H1 (cell line): ENCODE results near the gene FSCN2. TPM values are rescaled to one million over a fixed set of nuclear protein-coding genes. Genes with fewer than 3 reads are reported as not detected.
A peak's percentile ranks its signal among the peaks of the same experiment; 100 is the strongest.

ENCODE experiments used
- ASH2L ChIP-seq: fragments of 200-600, 300-600 bp; sonication (generic); IDR thresholded peaks from one replicate; pipeline ENCODE4 v1.7.1; 2017; ENCODE audit warnings: low read length
- BCL11A ChIP-seq, 2 experiments: IDR thresholded peaks; one replicate each; pipeline ENCODE4 v1.6.1; 2011; ENCODE audit warnings: low read depth in 2 of 2, low read length in 2 of 2, mild to moderate bottlenecking in 2 of 2
- E2F6 ChIP-seq: IDR thresholded peaks from 2 replicates; pipeline ENCODE4 v1.6.1; 2012; ENCODE audit warnings: inconsistent platforms
- KDM1A ChIP-seq: fragments of 200-600, 300-600 bp; sonication (generic); IDR thresholded peaks from 2 replicates; pipeline ENCODE4 v1.7.1; 2016; ENCODE audit warnings: mild to moderate bottlenecking, low read length, borderline replicate concordance
- SP4 ChIP-seq: IDR thresholded peaks from 2 replicates; pipeline ENCODE4 v1.6.1; 2012; ENCODE audit warnings: low read length, inconsistent platforms
- SUZ12 ChIP-seq: fragments of 200-600 bp; sonication (generic); IDR thresholded peaks from 2 replicates; pipeline ENCODE4 v1.6.1; 2012; ENCODE audit warnings: mild to moderate bottlenecking, inconsistent platforms, low read length, moderate library complexity, mixed read lengths
- USF2 ChIP-seq: IDR thresholded peaks from 2 replicates; pipeline ENCODE4 v1.6.1; 2011; ENCODE audit warnings: low read length, improper control_type of control experiment
- polyA plus RNA-seq, 7 experiments: library from polyadenylated mRNA; depleted of rRNA in 3 of 7; stranded (reverse) in 5 of 7; unstranded in 2 of 7; fragments of >200 nt in 5 of 7; fragments of 200-250 nt in 2 of 7; gene quantifications; 1 replicate in 5 of 7; 2 replicates in 1 of 7; 4 replicates in 1 of 7; pipeline versions ENCODE4 v1.2.1 to v1.2.3, GENCODE V29; 2011 to 2013; ENCODE audit warnings: missing spikeins in 2 of 7, mixed read lengths in 2 of 7
- total RNA-seq: library from RNA; stranded (reverse); fragmentation: NEBNext Ultra II Directional; extraction: Animal tissue kit (Norgen Biotek cat#: 25700); gene quantifications from 2 replicates; pipeline ENCODE4 v1.2.1, GENCODE V29; 2021
- TF ChIP-seq, protein P1 (sequence below): fragments of 300-600 bp; sonication (generic); IDR thresholded peaks from 2 replicates; pipeline ENCODE4 v1.7.1; 2012; ENCODE audit warnings: low read length, moderate library complexity, mild to moderate bottlenecking, inconsistent platforms; ENCODE audit not compliant: insufficient replicate concordance

FSCN2 gene
- total and polyA plus RNA-seq, 2 of the 8 experiments (the other 6 are each of a cell fraction or from before 2014, with no cell fraction given): 0.18 to 0.30 TPM

- no peak; the same call in 1 of the 2 replicates for TF ChIP-seq SP4
- TF ChIP-seq, protein P1, sequence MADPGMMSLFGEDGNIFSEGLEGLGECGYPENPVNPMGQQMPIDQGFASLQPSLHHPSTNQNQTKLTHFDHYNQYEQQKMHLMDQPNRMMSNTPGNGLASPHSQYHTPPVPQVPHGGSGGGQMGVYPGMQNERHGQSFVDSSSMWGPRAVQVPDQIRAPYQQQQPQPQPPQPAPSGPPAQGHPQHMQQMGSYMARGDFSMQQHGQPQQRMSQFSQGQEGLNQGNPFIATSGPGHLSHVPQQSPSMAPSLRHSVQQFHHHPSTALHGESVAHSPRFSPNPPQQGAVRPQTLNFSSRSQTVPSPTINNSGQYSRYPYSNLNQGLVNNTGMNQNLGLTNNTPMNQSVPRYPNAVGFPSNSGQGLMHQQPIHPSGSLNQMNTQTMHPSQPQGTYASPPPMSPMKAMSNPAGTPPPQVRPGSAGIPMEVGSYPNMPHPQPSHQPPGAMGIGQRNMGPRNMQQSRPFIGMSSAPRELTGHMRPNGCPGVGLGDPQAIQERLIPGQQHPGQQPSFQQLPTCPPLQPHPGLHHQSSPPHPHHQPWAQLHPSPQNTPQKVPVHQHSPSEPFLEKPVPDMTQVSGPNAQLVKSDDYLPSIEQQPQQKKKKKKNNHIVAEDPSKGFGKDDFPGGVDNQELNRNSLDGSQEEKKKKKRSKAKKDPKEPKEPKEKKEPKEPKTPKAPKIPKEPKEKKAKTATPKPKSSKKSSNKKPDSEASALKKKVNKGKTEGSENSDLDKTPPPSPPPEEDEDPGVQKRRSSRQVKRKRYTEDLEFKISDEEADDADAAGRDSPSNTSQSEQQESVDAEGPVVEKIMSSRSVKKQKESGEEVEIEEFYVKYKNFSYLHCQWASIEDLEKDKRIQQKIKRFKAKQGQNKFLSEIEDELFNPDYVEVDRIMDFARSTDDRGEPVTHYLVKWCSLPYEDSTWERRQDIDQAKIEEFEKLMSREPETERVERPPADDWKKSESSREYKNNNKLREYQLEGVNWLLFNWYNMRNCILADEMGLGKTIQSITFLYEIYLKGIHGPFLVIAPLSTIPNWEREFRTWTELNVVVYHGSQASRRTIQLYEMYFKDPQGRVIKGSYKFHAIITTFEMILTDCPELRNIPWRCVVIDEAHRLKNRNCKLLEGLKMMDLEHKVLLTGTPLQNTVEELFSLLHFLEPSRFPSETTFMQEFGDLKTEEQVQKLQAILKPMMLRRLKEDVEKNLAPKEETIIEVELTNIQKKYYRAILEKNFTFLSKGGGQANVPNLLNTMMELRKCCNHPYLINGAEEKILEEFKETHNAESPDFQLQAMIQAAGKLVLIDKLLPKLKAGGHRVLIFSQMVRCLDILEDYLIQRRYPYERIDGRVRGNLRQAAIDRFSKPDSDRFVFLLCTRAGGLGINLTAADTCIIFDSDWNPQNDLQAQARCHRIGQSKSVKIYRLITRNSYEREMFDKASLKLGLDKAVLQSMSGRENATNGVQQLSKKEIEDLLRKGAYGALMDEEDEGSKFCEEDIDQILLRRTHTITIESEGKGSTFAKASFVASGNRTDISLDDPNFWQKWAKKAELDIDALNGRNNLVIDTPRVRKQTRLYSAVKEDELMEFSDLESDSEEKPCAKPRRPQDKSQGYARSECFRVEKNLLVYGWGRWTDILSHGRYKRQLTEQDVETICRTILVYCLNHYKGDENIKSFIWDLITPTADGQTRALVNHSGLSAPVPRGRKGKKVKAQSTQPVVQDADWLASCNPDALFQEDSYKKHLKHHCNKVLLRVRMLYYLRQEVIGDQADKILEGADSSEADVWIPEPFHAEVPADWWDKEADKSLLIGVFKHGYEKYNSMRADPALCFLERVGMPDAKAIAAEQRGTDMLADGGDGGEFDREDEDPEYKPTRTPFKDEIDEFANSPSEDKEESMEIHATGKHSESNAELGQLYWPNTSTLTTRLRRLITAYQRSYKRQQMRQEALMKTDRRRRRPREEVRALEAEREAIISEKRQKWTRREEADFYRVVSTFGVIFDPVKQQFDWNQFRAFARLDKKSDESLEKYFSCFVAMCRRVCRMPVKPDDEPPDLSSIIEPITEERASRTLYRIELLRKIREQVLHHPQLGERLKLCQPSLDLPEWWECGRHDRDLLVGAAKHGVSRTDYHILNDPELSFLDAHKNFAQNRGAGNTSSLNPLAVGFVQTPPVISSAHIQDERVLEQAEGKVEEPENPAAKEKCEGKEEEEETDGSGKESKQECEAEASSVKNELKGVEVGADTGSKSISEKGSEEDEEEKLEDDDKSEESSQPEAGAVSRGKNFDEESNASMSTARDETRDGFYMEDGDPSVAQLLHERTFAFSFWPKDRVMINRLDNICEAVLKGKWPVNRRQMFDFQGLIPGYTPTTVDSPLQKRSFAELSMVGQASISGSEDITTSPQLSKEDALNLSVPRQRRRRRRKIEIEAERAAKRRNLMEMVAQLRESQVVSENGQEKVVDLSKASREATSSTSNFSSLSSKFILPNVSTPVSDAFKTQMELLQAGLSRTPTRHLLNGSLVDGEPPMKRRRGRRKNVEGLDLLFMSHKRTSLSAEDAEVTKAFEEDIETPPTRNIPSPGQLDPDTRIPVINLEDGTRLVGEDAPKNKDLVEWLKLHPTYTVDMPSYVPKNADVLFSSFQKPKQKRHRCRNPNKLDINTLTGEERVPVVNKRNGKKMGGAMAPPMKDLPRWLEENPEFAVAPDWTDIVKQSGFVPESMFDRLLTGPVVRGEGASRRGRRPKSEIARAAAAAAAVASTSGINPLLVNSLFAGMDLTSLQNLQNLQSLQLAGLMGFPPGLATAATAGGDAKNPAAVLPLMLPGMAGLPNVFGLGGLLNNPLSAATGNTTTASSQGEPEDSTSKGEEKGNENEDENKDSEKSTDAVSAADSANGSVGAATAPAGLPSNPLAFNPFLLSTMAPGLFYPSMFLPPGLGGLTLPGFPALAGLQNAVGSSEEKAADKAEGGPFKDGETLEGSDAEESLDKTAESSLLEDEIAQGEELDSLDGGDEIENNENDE: no peak
- peak; percentile 12; the same call in 1 of the 2 replicates for TF ChIP-seq E2F6
- peak in 1 of 2 experiments; percentile 11 for TF ChIP-seq BCL11A (IDR thresholded peaks at IDR 0.05; ENCODE audit: low read depth in 2 of 2, low read length in 2 of 2)
- TF ChIP-seq ASH2L: no peak
- TF ChIP-seq KDM1A: no peak
- peak; percentile 3; the same call in 1 of the 2 replicates for TF ChIP-seq USF2
- TF ChIP-seq SUZ12: no peak
Measured at GRCh38 chr17:81509207-81509971, 18.8 kb upstream of the FSCN2 start (continued).
